PC-3 (cell line): ENCODE data around the gene NOP53.

Experiments
- CTCF ChIP-seq: fragments of 300-600 bp; sonication (generic); conservative IDR thresholded peaks from 2 replicates; pipeline ENCODE4 v1.5.1; 2017; ENCODE audit warnings: antibody characterized with exemption, low read depth, mild to moderate bottlenecking, low read length
- EZH2 ChIP-seq: fragments of 300-600 bp; sonication (generic); IDR thresholded peaks from one replicate; pipeline ENCODE4 v1.6.1; 2017; ENCODE audit warnings: antibody characterized with exemption, mild to moderate bottlenecking, low read length; ENCODE audit not compliant: unreplicated experiment
- EZH2phosphoT487 ChIP-seq: fragments of 300-600 bp; sonication (generic); IDR thresholded peaks from 2 replicates; pipeline ENCODE4 v1.6.1; 2018; ENCODE audit warnings: mild to moderate bottlenecking, antibody characterized with exemption, low read length, borderline replicate concordance

GRCh38 chr19:47792616-47793015, 47.3 kb downstream of the NOP53 start:
- no peak for TF ChIP-seq CTCF
- TF ChIP-seq EZH2: no peak
- TF ChIP-seq EZH2phosphoT487: no peak
